SK-N-MC (cell line): Measurements from ENCODE around the gene GAGE12E.
"Not testable (repeated sequence)": the region's sequence is repeated elsewhere in the genome, so short reads cannot be mapped to it uniquely, and the experiment has no call there.

Experiments
- EZH2 ChIP-seq: fragments of 200-600 bp; sonication (generic); IDR thresholded peaks from one replicate; pipeline ENCODE4 v1.6.1; 2017; ENCODE audit warnings: antibody characterized with exemption
- FOXP2 ChIP-seq: optimal IDR thresholded peaks from 2 replicates; pipeline ENCODE3; 2011; ENCODE audit warnings: mild to moderate bottlenecking, moderate library complexity; ENCODE audit not compliant: insufficient read depth; ENCODE audit errors: extremely low read length, control extremely low read depth
- POLR2AphosphoS5 ChIP-seq: IDR thresholded peaks from 2 replicates; pipeline ENCODE4 v1.6.1; 2012; ENCODE audit warnings: mild to moderate bottlenecking, low read depth, low read length, borderline replicate concordance

GRCh38 chrX:49598720-49599119, 47.6 kb downstream of the GAGE12E start, which contains the start of gene GAGE1:
- TF ChIP-seq POLR2AphosphoS5, EZH2, FOXP2: not testable (repeated sequence)
